Right lobe of liver (tissue), 6 donors: ENCODE data around the gene ADGRD2. TPM values are rescaled to one million over a fixed set of nuclear protein-coding genes. Genes with fewer than 3 reads are reported as not detected.
A peak's percentile ranks its signal among the peaks of the same experiment; 100 is the strongest.

Experiments used
- ATAC-seq, 4 donors: fragments of 200-7000 bp; cut with Tn5 transposase; one replicate each; pipeline ENCODE4 v1.9.1; 2020; ENCODE audit warnings: mild to moderate bottlenecking in 4 of 4, moderate library complexity in 4 of 4
- DNase-seq, 3 donors: peaks; one replicate each; pipeline ENCODE4 v3.0.0-alpha.2; 2020
- H3K27ac ChIP-seq, 3 donors: fragments of 200-600 bp; one replicate each; pipeline ENCODE4 v1.8.0; 2022
- H3K27me3 ChIP-seq, 2 donors: fragments of 200-600 bp; one replicate each; pipeline ENCODE4 v1.8.0; 2022
- H3K36me3 ChIP-seq, 4 donors: fragments of 200-600 bp; sonication (generic) in 1 of 4; one replicate each; pipeline versions ENCODE4 v1.5.1 to v1.8.0; 2017 to 2022; ENCODE audit warnings: control low read depth in 1 of 4
- H3K4me1 ChIP-seq, 4 donors: fragments of 200-600 bp; sonication (generic) in 1 of 4; one replicate each; pipeline versions ENCODE4 v1.5.1 to v1.8.0; 2017 to 2022; ENCODE audit warnings: control low read depth in 1 of 4
- H3K4me3 ChIP-seq, 3 donors: fragments of 200-600 bp; one replicate each; pipeline ENCODE4 v1.8.0; 2022
- H3K9me3 ChIP-seq, 4 donors: fragments of 200-600 bp; sonication (generic) in 1 of 4; one replicate each; pipeline versions ENCODE4 v1.5.1 to v1.8.0; 2017 to 2022; ENCODE audit warnings: control low read depth in 1 of 4
- POLR2A ChIP-seq: fragments of 450-650 bp; IDR thresholded peaks from one replicate; pipeline ENCODE4 v1.6.1; 2017; ENCODE audit warnings: antibody characterized with exemption, mild to moderate bottlenecking
- WGBS: methylation state at CpG from one replicate; pipeline ENCODE4 v1.1.6; 2018; ENCODE audit warnings: low coverage, low lambda C conversion rate; ENCODE audit not compliant: insufficient coverage; ENCODE audit errors: missing lambda C conversion rate; 5-methylcytosine and 5-hydroxymethylcytosine counted together
- intact Hi-C, 2 donors: fragments of 100-400 bp; cut with DNase I; formaldehyde crosslinking; loops; one replicate each; pipeline versions ENCODE4 v1.11.2 to v1.14.1; 2022
- total RNA-seq, 6 experiments: library from RNA; depleted of rRNA in 2 of 6; stranded (reverse); fragments of >200 nt in 2 of 6; fragmentation: NEBNext Ultra II Directional in 3 of 6; extraction: Animal tissue kit (Norgen Biotek cat#: 25700) in 3 of 6; gene quantifications; one replicate each; pipeline versions ENCODE4 v1.1.0 to v1.2.4, GENCODE V29; 2016 to 2023
- TF ChIP-seq, protein P1 (sequence below), 4 donors: fragments of 200-600 bp in 3 of 4; fragments of 450-650 bp in 1 of 4; IDR thresholded peaks; one replicate each; pipeline versions ENCODE4 v1.5.1 to v1.8.0; 2016 to 2022; ENCODE audit warnings: antibody characterized with exemption in 4 of 4, mild to moderate bottlenecking in 2 of 4
- donor health status: DM: no; HTN: yes; CAD: no.
- donor health status: DM: no; HTN: no; CAD: no.
- donor health status: DM: no; HTN: no; CAD: no.
- donor health status: DM: no; HTN: yes; CAD: no.
- donor health status: DM: no; HTN: yes; CAD: no.

ADGRD2 gene
- total RNA-seq, 6 experiments from 2014 or later, result not detected

DNA sequence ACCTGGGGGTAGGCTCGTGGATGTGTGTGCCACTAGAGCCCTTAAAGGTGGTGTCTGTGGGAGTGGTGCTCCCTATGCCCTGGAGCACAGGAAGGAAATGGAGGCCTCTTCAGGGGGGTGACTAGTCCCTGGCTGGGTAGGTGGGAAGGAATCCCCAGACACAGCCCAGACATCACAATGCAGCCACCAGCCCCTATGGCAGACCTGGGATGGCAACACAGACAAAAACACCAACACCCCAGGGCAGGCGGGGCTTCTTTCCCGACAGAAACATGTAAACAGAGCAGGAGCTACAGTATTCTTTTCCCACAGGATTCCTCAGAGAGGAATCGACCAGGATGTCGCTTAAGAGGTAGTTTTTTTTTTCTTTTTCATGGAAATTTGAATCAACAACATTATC is 67.3 kb downstream of the ADGRD2 start:
- H3K9me3 ChIP-seq, result no peaks in the 10 kb centered on the region
- no peaks in the 10 kb centered on the region for H3K27me3 ChIP-seq
- no peak for DNase-seq
- H3K36me3 ChIP-seq, result no peaks in the 10 kb centered on the region
- no peak overlapping the region for H3K27ac ChIP-seq
- intact Hi-C loops, result no loop called here
- no peaks in the 10 kb centered on the region for H3K4me1 ChIP-seq
- 87% methylated on average over 5 of the region's 5 CpGs for WGBS
- no peak overlapping the region for H3K4me3 ChIP-seq
- TF ChIP-seq POLR2A, result no peak
- TF ChIP-seq, protein P1, sequence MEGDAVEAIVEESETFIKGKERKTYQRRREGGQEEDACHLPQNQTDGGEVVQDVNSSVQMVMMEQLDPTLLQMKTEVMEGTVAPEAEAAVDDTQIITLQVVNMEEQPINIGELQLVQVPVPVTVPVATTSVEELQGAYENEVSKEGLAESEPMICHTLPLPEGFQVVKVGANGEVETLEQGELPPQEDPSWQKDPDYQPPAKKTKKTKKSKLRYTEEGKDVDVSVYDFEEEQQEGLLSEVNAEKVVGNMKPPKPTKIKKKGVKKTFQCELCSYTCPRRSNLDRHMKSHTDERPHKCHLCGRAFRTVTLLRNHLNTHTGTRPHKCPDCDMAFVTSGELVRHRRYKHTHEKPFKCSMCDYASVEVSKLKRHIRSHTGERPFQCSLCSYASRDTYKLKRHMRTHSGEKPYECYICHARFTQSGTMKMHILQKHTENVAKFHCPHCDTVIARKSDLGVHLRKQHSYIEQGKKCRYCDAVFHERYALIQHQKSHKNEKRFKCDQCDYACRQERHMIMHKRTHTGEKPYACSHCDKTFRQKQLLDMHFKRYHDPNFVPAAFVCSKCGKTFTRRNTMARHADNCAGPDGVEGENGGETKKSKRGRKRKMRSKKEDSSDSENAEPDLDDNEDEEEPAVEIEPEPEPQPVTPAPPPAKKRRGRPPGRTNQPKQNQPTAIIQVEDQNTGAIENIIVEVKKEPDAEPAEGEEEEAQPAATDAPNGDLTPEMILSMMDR (IDR thresholded peaks at IDR 0.05), result no peak
- ATAC-seq, result no peak

GRCh38 chr9:124518116-124518515 is 67.9 kb downstream of the ADGRD2 start:
- no peak for ATAC-seq
- no peak for DNase-seq
- Histone ChIP-seq H3K36me3 (no peaks in the 10 kb centered on the region), H3K4me3 (no peak overlapping the region), H3K27me3 (no peaks in the 10 kb centered on the region), H3K9me3 (no peaks in the 10 kb centered on the region), H3K27ac (no peak overlapping the region), H3K4me1 (no peaks in the 10 kb centered on the region)
- intact Hi-C loops, result no loop called here
- TF ChIP-seq POLR2A, result no peak
- TF ChIP-seq, protein P1 (IDR thresholded peaks at IDR 0.05), result no peak
- 100% methylated on average over 1 of the region's 7 CpGs for WGBS

- Histone ChIP-seq H3K36me3 (peaks cover 0 to 1% (median 0%) of the 10 kb centered on the region in 4 donors), H3K27ac (no peak overlapping the region), H3K9me3 (no peaks in the 10 kb centered on the region), H3K4me1 (no peaks in the 10 kb centered on the region), H3K27me3 (no peaks in the 10 kb centered on the region), H3K4me3 (no peak overlapping the region)
- DNase-seq, result no peak
- no peak for ATAC-seq
- WGBS, result 72% methylated on average over 5 of the region's 7 CpGs
- intact Hi-C loops, result no loop called here
- TF ChIP-seq, protein P1 (IDR thresholded peaks at IDR 0.05), result no peak
- TF ChIP-seq POLR2A, result no peak
Observed at GRCh38 chr9:124520206-124520596, 70.0 kb downstream of the ADGRD2 start.

- TF ChIP-seq, protein P1 (IDR thresholded peaks at IDR 0.05), result no peak
- TF ChIP-seq POLR2A, result no peak
- no peaks in the 10 kb centered on the region for H3K9me3 ChIP-seq
- DNase-seq (no peak), ATAC-seq (peak in 1 of 4 donors; percentile 33)
- peaks cover 0 to 7% (median under 1%) of the 10 kb centered on the region in 4 donors for H3K36me3 ChIP-seq
- intact Hi-C loops, result no loop called here
- H3K4me1 ChIP-seq, result no peaks in the 10 kb centered on the region
- H3K27ac ChIP-seq, result no peak overlapping the region
- no peaks in the 10 kb centered on the region for H3K27me3 ChIP-seq
- H3K4me3 ChIP-seq, result no peak overlapping the region
- WGBS, result 92% methylated on average over 3 of the region's 3 CpGs
Observed at GRCh38 chr9:124521142-124521541, 70.9 kb downstream of the ADGRD2 start.
